Activated CD8-positive, alpha-beta memory T cell treated with anti-CD3 and anti-CD28 coated beads, Interleukin-2, amount 50 U/mL, for 4 hours (primary cell): ENCODE results near the gene ACTR10.
"Not testable (repeated sequence)": the region's sequence is repeated elsewhere in the genome, so short reads cannot be mapped to it uniquely, and the experiment has no call there.

ENCODE experiments used
- DNase-seq: peaks from one replicate; pipeline ENCODE4 v3.0.0-alpha.2; 2020

ACTR10 gene

DNA sequence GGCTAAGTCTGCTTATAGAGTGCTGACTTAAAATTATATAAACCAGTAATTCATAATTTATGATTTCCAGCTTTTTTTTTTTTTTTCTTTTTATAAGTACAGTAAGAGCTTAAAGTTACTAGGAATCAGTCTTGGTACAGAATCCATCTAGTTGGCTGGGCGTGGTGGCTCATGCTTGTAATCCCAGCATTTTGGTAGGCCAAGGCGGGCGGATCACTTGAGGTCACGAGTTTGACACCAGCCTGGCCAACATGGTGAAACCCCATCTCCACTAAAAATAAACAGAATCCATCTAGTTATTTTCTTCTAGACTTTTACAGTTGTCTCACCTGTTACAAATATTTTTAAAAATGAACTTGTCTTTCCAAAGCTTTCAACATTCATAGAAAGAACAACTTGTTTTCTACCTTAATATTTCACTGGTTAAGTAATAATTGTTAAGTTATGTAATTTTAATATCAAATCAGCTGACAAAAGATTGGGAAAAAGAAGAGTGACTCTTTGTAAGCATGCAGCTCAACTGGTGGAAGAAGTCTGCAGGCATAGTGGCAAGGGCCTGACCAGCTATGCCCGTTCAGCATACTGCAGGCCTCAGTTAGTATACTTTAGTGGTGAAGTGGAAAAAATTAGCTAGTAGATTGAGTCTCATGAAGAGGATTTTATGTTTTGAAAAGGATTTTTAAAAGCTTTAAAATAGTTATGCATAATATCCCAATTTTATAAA is 27.3 kb downstream of the ACTR10 start:
- DNase-seq: no peak

DNA sequence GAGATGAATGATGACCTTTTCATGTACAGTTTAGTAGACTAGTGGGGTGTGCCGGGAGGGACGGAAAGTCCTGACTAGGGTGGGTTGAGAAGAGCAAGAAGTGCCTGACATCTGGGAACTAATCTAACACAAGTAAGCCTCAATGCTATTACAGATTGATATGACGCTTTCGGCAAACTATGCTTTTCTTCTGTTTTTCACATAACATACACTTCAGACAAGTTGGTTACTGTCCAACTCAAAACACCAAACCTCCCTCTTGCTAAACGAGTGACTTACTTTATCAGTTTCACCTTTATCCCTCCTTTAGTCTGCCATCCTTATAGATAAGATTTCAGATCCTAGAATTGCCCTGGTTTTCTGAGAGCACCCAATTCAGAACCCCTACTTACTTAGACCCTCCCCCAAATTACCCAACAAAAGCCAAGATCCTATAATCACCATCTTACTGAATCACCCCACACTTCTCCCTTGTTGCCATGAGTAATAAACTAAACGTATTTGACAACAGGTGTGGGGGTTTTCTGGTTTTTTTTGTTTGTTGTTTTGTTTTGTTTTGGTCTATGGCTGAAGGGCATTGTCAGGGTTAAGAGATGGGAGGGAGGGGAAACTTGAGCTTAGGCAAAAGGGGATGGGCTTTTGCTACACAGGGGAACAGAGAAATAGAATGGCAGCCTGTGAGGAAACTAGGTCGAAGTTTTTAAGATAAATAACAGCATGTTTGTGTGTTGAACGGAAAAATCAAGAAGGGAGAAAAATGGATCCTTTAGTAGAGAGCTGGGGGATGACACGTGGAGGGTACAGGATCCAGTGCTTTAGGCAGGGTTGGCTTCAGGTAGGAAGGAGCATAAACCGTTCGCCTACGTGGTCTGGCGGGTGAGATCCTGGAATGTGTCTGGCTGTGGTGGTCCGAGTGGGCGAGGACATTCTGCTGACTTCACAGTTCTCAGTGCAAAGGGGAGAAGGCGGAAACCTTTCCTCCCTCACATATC is 38.6 kb downstream of the ACTR10 start:
- DNase-seq: no peak

DNA sequence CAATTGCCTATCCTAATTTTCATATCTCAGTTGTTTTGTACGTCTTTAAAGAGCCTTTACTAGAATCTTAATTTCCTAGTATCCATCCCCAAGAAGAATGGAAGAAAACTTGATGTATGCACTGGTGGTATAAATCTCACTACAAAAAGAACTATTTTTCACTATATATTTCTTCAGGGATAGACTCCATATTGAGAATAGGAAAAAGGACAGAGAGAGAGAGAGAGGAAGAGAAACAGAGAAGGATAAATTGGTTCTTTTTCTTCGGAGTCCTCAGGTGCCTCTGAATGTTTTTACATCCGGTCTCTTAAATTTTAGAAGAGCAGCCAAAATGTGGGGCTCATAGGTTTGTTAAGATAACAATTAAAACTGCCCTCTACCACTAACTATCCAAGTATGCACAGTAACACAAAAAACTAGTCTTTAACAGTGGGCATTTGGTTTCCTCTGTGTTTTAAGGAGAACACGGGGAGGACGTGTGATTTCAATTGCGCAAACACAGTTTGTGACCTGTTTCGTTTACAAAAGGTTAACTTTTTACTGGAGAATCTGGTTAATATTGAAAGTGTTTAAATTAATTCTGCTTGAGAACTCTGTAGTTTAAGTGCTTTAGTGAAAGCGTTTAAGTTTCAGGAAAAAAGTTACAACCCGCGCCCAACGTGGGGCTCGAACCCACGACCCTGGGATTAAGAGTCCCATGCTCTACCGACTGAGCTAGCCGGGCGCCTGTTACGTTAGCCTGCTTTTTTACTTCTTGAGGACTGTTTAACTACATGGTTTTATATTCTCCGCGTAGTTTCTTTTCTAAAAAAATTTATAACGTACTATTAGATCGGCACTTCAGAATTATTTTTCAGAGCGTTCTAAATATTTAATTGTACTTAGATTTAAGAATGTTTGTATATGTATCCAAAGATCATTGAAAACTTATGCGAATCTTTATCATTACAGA is 39.6 kb downstream of the ACTR10 start:
- peak; percentile 84 for DNase-seq

DNA sequence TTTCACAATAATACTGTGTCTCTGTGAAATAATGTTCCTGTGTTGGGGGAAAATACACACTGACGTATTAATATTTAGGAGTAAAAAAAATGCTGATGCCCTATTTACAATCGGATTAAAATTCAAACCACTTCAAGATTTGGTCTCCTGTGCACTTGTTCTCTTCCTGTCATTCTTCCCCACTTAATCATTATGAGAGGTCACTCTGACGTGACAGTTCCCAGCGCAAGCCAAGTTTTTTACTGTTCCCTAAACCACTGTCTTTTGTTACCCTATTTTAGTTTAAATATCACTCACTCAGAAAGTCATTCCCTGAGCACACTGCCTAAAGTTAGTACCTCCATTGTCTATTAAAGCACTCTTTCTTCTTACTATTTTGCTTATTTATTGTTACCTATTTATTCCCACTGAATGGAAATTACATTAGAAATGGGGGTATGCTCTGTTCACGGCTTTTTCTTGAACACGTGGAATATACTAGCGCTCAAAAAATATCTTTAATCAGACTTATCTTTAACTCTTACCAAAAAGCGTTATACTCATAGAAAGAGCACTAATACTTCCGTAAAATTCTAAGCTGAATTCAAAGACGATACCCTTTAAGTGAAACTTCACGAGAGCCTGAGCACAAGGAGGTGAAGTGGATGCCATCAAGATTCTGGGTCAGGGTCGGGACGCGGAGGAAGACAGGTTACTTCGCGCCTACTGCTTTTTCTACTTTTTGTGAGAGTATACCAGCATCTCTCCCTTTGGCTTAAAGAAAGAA is 44.0 kb downstream of the ACTR10 start:
- DNase-seq: no peak

DNA sequence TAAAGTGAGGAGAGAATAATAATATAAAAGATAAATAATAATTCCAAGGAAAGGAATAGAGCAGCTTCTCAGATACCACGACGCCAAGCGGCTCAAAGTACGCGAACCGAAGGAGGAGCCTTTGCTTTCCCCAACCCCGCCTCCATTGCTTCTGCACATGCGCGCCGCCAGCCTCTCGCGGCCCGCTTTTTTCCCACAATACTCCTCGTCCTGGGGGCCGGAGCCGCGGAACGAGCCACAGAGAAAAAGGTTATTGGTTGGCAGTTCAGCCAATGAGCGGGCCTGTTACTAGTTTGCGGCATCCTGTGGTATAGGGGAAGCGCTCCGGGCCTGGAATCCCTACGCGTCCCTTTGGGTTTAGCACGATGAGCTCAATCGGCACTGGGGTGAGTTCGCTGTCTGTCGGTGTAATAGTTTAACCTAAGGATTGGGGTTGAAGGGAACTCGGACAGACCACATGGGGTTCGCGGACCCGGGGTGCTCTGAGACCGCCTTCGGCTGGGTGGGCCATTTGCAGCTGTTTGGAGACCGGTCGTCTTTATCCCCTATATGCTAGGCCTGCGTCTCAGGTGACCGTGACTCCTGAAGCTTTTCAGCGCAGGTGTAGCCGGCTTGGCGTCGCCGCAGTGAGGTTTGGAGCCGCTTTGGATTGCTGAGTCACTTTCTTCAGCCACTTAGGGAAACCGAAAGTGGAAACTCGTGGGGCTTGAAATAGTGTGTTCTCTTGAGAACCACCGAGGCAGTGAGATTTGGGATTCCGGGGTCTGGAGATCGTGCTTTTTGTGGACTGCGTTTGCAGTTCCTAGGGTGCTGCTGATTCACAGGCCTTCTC is 44.8 kb downstream of the ACTR10 start, which contains the start of gene PSMA3:
Gene PSMA3, plus strand, starts transcription at position 288 of the 832 bp plus-strand sequence. Its CDS starts 78 bp downstream, at position 366.
- peak; percentile 97 for DNase-seq

DNA sequence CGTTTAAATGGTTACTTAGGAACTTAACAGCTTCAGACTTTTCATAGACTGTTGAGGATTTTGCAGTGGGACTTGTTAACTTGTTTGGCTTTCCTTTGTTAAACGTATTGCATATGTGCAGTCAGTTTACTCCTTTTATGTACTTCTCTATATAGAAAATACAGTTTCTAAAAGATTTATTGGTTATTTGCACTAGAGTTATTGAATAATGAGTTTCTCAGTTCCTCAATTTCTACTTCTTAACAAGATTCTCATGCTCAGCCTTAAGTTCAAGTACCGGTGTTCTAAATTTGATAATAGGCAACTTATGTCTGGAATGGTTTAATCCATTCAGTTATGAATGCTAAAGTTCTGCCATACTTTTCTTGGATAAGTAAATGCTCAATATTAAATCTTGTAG is 45.6 kb downstream of the ACTR10 start:
- DNase-seq: no peak

DNA sequence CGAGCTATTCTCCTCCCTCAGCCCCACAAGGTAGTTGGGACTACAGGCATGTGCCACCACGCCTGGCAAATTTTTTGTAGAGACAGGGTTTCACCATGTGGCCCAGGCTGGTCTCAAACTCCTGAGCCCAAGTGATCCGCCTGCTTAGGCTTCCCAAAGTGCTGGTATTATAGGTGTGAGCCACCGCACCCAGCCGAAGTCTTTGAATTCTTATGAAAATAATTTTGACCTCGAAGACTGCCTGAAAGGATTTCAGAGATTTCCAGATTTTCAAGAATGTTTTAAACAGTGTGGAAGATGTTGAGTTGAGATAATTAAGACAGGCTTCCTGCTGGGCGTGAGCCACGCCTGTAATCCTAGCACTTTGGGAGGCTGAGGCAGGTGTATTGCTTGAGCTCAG is 49.7 kb downstream of the ACTR10 start:
- DNase-seq: no peak

DNA sequence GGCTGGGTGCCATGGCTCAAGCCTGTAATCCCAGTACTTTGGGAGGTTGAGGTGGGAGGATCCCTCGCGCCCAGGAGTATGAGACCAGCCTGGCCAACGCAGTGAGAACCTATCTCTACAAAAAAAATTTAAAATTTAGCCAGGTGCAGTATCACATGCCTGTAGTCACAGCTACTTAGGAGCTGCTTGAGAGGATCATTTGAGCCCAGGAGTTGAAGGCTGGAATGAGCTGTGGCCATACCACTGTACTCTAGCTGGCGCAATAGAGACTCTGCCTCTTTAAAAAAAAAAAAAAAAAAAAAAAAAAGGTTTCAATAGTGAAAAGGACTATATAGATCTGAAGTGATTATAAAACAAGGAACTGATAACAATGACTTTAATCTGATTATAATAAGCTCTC is 58.2 kb downstream of the ACTR10 start:
- DNase-seq: no peak

DNA sequence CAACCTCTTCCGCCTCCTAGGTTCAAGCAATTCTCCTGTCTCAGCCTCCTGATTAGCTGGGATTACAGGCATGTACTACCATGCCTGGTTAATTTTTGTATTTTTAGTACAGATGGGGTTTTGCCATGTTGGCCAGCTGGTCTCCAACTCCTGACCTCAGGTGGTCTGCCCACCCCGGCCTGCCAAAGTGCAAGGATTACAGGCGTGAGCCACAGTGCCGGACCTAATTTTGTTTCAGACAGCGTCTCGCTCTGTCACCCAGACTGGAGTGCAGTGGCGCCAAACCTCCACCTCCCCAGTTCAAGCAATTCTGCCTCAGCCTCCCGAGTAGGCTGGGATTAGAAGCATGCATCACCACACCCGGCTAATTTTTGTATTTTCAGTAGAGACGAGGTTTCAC is 62.1 kb downstream of the ACTR10 start:
- not testable (repeated sequence) for DNase-seq

DNA sequence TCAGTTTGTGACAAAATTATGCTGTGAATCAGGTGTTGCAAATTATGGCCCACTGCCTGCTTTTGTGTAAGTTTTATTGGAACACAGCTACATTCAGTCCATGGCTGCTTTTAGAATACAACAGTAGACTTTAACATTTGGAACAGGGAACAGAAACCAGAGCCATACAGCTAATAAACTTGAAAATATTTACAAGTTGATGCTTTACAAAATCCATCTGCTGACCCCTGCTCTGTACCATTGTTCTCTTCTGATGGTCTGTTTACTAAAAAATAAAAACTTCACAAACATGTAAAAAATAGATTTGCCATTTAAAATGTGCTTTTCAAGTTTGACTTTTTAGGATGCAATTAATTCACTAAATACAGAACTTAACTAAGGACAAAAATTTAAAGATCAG is 65.5 kb downstream of the ACTR10 start:
- DNase-seq: no peak

DNA sequence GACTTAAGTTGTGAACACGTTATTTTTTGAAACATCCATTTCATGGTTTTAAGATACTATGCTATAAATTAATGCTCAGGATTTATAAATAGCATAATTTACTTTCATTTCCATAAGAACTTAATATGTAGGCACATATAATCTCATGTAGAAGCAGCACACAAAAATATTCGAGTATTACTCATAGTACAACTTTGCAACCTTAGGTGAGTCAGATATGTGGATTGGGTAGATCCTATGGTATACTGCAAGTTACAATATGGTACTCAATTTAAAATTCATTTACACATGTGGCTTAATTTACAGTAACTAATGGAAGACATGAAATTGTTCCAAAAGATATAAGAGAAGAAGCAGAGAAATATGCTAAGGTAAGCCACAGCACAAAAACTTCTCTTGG is 70.7 kb downstream of the ACTR10 start:
- no peak for DNase-seq

DNA sequence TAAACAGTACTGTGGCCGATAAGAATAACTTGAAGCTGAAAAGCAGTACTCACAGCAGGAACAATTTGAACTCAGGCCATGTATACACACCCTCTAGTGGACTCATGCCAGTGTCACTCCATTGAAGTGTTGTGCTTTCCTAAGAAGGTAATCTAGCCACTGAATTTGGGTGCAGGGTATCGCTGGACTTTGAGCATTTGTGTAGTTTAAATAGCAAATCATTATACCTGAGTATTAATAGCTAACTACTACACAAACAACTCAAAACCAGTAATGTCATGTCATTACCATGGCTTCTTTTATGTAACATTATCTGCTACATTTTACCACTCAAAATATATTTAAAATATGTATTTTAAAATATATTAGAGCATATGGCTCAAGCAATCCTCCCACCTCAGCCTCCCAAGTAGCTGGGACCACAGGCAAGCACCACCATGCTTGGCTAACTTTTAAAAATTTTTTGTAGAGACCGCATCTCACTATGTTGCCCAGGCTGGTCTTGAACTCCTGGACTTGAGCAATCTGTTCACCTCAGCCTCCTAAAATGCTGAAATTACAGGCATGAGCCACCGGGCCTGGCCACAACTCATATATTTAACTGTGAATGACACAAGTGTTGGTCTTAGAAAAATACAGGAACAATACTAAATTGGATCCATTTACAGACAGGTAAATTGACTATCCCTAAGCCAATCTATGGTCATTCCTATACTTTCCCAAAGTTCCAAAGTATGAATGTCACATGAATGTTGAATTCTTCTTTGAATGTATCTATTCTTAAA is 72.8 kb downstream of the ACTR10 start:
- no peak for DNase-seq

DNA sequence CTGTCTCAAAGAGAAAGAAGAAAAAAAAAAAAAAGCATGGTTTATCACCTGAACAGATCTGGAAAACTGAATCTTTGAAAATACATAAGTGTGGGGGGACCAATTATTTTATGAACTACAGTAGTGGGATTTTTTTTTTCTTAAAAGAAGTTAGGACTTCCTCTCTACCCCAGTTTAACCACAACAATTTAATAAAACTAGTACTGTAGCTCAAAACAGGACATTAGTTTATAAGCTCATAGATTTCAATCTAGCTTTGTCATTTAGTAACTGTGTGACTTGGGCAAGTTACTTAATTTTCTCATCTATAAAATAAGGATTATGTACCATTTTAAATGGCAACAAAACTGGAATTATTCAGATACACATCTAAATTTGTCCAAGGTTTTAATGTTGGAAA is 74.9 kb downstream of the ACTR10 start:
- DNase-seq: no peak

DNA sequence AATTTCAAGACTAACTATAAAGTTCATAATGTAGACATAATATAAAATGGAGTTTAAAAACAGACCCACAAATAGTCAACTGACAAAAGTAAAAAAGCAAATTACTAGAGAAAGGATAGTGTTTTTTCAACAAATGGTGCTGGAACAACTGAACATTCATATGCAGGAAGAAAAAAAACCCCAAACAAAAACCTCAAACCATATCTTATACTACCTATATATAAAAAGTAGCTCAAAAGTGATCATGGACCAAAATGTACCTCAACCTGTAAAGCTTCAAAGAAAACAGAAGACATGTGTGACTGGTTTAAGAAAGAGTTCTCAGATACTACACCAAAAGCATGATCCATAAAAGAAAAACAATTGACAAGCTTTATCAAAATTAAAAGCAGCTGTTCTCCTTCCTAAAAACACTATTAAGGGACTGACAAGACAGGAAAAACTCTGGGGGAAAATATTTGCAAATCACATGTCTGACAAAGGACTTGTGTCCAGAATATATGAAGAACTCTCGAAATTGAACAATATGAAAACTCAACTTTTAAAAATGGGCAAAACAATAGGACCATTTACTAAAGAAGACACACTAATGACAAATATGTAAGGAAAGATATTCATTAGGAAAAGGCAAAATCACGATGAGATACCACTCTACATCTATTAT is 75.7 kb downstream of the ACTR10 start:
- no peak for DNase-seq

DNA sequence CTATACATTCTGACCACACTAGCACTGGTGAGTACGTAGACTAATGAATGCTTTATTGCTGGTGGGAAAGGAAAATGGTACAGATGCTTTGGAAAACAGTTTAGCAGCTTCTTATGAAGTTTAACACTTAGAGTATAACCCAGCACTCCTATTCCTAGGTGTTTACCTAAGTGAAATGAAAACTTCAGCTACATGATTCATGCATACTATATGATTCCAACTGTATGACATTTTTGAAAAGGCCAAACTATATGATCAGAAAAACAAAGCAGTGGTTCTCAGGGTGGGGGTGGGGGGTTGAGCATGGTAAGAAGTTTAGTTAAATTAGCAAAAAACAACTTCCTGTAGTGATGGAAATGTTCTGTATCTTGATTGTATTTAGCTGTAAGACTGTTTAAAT is 76.3 kb downstream of the ACTR10 start:
- no peak for DNase-seq

DNA sequence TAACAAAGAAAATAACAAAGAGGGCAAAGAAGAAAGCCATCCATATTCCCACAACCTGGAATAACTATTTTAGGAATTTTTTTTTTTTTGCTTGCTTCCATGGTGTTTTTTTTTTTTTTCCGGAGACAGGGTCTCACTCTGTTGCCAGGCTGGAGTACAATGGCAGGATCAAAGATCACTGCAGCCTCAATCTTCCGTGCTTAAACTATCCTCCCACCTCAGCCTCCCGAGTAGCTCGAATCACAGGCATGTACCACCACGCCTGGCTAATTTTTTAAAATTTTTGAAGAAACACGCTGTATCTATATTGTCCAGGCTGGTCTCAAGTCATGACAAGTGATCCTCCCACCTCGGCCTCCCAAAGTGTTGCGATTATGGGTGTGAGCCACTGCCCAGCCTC is 78.2 kb downstream of the ACTR10 start:
- DNase-seq: no peak

DNA sequence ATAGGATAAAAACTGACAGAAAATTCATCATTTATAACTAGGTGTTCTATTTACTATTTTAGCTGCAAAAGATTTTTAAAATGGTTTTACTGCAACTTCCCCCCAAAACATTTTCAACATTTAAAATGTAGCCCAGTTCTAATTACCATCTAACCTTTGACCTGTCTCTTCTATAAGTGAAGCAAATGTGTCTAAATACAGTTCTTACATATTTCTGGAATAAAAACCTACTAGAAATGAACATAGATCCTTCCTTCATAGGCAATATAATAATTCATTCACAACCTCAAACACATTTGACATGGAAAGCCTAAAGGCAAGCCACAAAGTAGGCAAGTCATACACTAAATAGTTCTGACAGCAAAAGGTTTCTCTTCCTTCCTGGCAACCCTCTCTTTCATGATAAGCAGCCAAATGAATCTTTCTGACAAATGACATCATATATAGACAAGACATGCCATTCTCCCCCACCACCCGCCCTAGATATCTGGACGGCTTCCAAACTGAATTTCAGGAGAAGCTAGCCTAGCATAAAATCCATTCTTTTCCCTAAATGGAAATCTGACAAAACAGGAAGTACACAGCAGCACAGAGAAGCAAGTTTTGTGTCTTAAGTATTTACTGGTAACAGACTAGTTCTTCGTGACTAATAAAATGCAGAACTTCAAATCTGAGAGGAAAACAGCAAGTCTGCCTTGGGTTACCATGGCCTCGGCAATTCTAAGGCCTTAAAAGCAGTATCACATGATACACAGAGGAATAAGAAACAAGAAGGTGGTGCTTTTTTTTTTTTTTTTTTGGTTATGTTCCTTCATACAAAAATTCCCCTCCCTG is 81.2 kb downstream of the ACTR10 start:
- no peak for DNase-seq

DNA sequence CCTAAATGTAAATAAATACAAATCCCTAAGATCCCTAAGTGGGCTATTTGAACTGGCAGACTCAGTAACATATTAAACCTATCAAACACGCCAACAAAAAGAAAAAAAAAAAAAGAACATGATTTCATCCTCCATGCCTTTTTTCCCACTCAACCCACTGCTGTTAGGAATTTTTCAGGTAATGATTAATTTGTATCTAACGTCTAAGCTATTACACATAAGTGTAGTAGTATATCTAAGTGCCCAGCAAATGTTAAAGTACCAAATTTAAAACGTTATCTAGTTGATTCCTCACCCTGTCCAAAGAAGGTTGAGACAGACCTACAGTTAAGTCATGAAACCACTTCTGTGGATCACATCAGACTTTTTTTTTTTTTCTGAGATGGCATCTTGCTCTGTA is 82.0 kb downstream of the ACTR10 start:
- no peak for DNase-seq
